Iris pigment epithelial cell (primary cell): ENCODE results near the gene RTN4R.
"Not testable (repeated sequence)": the region's sequence is repeated elsewhere in the genome, so short reads cannot be mapped to it uniquely, and the experiment has no call there.

ENCODE experiments used
- DNase-seq: peaks from one replicate; pipeline ENCODE4 v3.0.0-alpha.2; 2011; ENCODE audit warnings: low read depth

The RTN4R gene

GRCh38 chr22:20268279-20269012 is at the start of gene RTN4R:
TSS of gene RTN4R (minus strand) at chr22:20268318. CDS start at chr22:20268092, 226 bp downstream.
- peak; percentile 38 for DNase-seq

DNA sequence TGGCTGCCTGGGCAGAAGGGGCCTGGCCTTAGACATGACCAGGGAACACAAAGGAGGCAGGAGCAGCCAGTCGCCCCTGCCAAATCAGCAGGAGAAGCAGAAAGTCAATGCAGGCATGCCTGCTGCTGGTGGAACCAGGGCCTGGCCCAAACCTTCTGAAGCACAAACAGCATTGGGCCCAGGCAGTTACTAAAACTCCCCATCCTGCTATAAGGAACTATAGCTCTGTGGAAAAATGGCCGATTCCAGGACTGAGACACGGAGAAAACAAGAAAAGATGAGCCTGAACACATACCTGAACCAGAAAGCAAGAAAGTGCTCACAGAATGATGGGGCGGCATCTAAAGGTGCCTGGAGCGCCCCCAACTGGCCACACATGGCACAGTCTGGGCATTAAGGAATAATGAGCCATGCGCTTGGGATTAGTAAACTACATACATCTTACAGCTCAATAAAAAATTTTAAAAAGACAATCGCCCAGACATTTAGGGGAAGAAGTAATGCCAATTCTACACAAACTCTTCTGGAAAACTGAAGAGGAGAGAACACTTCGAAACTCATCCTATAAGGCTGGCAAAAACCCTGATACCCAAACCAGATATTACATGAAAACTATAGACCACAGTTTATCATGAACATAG is 49.4 kb upstream of the RTN4R start:
- not testable (repeated sequence) for DNase-seq

GRCh38 chr22:20316844-20317401 is 48.8 kb upstream of the RTN4R start:
- DNase-seq: no peak

- no peak for DNase-seq
Observed at GRCh38 chr22:20316217-20316843, 48.2 kb upstream of the RTN4R start.

- DNase-seq: no peak
Observed at GRCh38 chr22:20315337-20316216, 47.5 kb upstream of the RTN4R start.

GRCh38 chr22:20314741-20315336 is 46.7 kb upstream of the RTN4R start:
- not testable (repeated sequence) for DNase-seq

DNA sequence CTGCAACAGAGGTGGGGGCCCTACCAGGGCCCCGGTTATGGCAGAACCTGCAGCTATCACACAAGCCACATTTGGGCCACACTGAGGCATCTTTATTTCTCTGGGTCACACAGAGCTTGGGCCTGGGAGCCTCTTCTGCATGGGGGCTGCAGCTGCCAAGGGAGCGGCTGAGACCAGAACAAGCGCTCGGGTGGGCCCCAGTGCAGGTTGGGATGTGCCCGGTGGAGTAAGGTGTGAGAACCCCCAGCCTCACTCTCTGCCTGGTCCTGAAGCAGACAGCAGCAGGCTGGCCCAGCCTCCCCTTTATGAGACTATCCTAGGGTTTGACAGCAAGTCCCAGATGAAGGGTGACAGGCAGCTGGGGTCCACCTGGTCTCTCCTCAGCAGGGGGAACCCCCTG is 46.1 kb upstream of the RTN4R start:
- not testable (repeated sequence) for DNase-seq

GRCh38 chr22:20313306-20314077 is 45.4 kb upstream of the RTN4R start:
- DNase-seq: not testable (repeated sequence)

- no peak for DNase-seq
Observed at GRCh38 chr22:20312396-20313191, 44.5 kb upstream of the RTN4R start.

DNA sequence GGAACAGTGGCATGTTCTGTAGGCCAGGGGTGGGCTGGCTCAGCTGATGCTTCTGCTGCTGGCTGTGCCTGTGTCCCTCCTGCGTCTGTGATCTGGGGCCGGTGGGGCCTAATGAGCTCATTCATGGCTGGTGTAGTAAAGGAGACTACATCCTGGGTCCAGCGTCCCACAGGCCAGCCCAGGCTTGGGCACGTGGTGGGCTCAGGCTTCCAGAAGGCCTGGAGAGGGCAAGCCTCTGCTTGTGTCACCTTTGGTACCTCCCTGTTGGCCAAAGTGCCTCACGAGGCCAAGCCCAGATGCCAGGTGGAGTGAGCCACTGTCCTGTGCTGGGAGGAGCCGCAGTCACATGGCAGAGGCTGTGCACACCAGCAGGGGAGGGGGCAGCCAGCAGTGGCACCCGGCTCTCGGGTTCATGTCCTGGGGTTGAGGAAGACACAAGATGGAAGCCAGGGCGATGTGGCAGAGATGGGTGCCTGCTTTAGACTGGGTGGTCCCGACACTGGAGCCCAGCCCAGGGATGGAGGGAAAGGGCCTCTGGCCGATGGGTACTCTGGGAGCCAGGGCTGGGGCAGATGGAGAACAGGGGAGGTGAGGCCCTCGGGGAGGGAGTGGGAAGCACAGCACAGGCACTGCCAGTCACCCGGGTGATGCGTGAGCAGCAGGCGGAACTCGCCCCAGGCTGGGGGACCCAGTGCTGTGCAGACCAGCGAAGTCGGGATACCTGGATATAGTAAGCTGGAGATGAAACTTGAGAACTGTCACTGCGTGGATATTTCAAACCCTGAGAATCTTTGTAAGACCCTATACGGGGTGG is 43.3 kb upstream of the RTN4R start:
- DNase-seq: not testable (repeated sequence)

DNA sequence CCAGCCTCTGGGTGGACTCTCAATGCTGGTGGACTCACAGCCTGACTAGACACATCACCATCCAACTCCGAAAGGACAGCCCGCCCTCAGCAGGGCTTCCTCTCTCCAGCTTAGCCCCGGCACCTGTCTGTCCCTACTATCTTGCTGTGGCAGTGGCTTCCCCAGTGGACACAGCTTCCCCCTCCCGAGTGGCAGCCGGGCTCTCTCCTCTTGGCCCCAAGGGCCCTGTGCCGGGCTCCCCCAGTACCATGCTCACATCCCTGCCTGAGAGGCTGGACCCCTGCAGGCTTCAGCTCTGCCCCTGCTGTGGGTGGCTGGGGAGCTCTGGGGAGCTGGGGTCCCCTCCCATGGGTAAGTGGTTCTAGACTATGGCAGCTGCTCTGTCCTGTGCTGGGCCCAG is 42.7 kb upstream of the RTN4R start:
- DNase-seq: not testable (repeated sequence)

GRCh38 chr22:20310180-20310579 is 42.1 kb upstream of the RTN4R start:
- DNase-seq: not testable (repeated sequence)

DNA sequence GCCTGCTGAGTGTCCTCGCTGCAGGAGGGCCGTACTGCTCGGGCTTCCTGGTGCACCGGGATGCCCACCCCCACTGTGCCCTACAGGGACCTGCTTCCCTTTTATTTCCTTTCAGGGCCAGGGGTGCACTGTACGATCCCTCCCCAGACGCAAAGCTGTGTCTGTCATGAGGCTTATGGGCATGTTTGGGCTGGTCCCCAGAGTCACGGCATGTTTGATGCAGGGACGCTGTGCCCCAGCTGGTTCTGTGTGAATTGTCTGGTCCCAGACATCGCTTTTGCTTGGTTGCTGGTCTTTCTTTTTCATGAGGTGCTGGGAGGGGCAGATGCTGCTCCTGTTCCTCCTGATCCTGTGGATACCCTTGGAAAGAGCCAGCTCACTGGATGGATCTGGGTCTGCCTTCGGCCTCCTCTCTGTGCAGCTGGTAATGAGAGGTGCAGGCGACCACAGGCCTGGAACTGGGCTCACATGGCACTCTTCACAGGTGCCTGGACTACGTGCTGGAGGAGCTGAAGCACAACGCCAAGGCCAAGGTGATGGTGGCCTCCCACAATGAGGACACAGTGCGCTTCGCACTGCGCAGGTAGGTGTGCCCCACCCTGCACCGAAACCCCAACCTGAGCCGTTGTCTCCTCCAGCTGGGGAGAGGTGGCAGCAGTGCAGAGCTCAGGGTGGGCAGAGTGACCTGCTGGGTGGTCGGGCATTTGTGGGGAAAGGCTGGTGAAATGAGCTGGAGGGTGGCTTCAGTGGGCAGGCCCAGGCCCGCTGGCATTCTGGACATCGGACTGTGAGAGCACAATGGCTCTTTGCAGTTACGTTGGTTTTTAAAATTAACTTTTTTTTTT is 40.9 kb upstream of the RTN4R start:
- not testable (repeated sequence) for DNase-seq

GRCh38 chr22:20307448-20308447 is 39.6 kb upstream of the RTN4R start:
- DNase-seq: not testable (repeated sequence)

DNA sequence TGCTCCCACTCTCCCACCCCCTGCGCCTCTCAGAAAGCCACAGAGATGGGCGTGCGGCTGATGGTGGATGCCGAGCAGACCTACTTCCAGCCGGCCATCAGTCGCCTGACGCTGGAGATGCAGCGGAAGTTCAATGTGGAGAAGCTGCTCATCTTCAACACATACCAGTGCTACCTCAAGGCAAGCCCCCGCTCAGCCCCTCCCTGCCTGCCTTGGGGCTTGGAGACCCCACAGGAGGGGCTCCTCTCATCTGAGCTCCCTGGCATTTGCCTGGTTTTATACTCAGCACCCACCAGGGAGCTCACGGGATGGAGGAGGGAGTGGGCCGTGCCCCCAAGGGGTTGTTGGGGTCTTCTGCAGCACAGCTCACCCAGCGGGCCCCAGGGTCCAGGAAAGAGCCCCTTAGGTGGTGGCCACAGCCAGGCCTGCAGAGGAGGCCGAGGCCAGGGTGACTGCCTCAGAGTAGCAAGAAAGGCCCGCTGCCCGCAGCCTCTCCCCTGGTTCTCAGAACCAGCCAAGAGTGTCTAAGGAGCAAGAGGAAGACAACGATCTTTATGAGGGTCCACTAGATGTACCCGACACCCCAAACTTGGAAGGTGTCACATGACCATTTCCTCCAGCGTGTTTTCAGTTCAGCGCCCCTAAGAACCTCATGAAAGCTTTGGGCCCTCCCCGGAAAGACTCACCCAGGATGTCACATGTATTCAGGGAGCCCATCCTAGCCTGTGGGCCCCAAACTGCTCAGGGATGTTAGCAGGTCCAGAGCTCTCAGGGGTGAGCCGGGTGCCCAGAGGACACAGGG is 38.7 kb upstream of the RTN4R start:
- not testable (repeated sequence) for DNase-seq
